H1 (cell line): ENCODE measurements around the gene L1TD1. TPM values are rescaled to one million over a fixed set of nuclear protein-coding genes. Genes with fewer than 3 reads are reported as not detected.
A peak's percentile ranks its signal among the peaks of the same experiment; 100 is the strongest.

Experiments
- CHD7 ChIP-seq: fragments of 300-600 bp; sonication (generic); IDR thresholded peaks from 2 replicates; pipeline ENCODE4 v1.7.1; 2012; ENCODE audit warnings: low read length, moderate library complexity, mild to moderate bottlenecking, inconsistent platforms; ENCODE audit not compliant: insufficient replicate concordance
- POLR2AphosphoS5 ChIP-seq: IDR thresholded peaks from 2 replicates; pipeline ENCODE4 v1.6.1; 2011; ENCODE audit warnings: low read depth, low read length
- polyA plus RNA-seq, 7 experiments: library from polyadenylated mRNA; depleted of rRNA in 3 of 7; stranded (reverse) in 5 of 7; unstranded in 2 of 7; fragments of >200 nt in 5 of 7; fragments of 200-250 nt in 2 of 7; gene quantifications; 1 replicate in 5 of 7; 2 replicates in 1 of 7; 4 replicates in 1 of 7; pipeline versions ENCODE4 v1.2.1 to v1.2.3, GENCODE V29; 2011 to 2013; ENCODE audit warnings: missing spikeins in 2 of 7, mixed read lengths in 2 of 7
- total RNA-seq: library from RNA; stranded (reverse); fragmentation: NEBNext Ultra II Directional; extraction: Animal tissue kit (Norgen Biotek cat#: 25700); gene quantifications from 2 replicates; pipeline ENCODE4 v1.2.1, GENCODE V29; 2021

The L1TD1 gene
- total and polyA plus RNA-seq, 2 of the 8 experiments (the other 6 are each of a cell fraction or from before 2014, with no cell fraction given), result 35.3 to 441 TPM

GRCh38 chr1:62230718-62231117 lies 36.1 kb downstream of the L1TD1 start (continued):
- TF ChIP-seq CHD7, result no peak
- TF ChIP-seq POLR2AphosphoS5, result peak; percentile 37; the same call in 1 of the 2 replicates
